Measurements from ENCODE around the gene TTLL9. TPM values are rescaled to one million over a fixed set of nuclear protein-coding genes. Genes with fewer than 3 reads are reported as not detected.
"Not testable (repeated sequence)": the region's sequence is repeated elsewhere in the genome, so short reads cannot be mapped to it uniquely, and the experiment has no call there.

The TTLL9 gene
- total and polyA plus RNA-seq, 2 of the 13 experiments (the other 11 are each of a cell fraction or from before 2014, with no cell fraction given), result not detected

GRCh38 chr20:31926493-31926892 is 56.1 kb downstream of the TTLL9 start (continued):
- TF ChIP-seq TOE1 (CRISPR knock-in tag; IDR thresholded peaks at IDR 0.05) (no peak), PITX1 (CRISPR knock-in tag; IDR thresholded peaks at IDR 0.05) (no peak)

DNA sequence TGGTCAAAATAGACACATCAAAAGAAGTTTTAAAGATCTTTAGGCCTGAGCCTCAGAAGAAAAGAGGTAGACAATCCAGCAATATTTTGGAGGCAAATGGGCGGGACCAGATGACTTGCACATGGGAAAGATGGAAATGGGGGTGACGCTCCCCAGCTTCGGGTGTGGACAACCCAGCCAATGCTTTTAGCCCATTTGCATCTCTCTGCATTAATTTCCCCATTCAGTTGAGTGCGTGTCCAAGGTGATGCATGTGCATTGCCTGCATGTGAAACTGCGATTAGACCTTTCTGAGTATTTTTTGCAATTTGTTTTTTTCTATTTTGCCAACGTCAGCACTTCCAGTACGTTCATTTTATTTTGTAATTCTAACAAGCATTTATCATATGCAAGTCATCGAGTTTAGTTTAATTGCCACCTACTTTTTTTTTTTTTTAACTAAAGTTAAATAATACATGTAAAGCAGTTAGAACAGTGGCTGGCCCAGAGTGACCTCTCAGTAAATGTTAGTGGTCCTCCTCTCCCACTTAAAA is 57.3 kb downstream of the TTLL9 start:
- no peak overlapping the region for H3K9ac ChIP-seq (ENCODE audit: insufficient read depth, low read depth, low read length)
- no peaks in the 10 kb centered on the region for H4K20me1 ChIP-seq (ENCODE audit: insufficient read depth, low read length)
- H3K27me3 ChIP-seq (ENCODE audit: control insufficient read depth in 1 of 2, insufficient read depth in 2 of 2, low read length in 2 of 2), result peaks cover 2 to 34% of the 10 kb centered on the region in 2 experiments; a peak in 3 of 5 replicates
- TF ChIP-seq RBFOX2 (IDR thresholded peaks at IDR 0.05; ENCODE audit: low read depth, low read length) (no peak), AHR (CRISPR knock-in tag; IDR thresholded peaks at IDR 0.05) (no peak), MAFF (IDR thresholded peaks at IDR 0.05; ENCODE audit: low read depth, low read length) (peak; percentile 99), MAFK (conservative IDR thresholded peaks at IDR 0.05 in 1 of 2, IDR thresholded peaks at IDR 0.05 in 1 of 2; ENCODE audit: low read length in 2 of 2) (peak; percentile 99 to 100), RFX5 (IDR thresholded peaks at IDR 0.05; ENCODE audit: low read depth, low read length) (peak; percentile 19; the same call in 1 of the 2 replicates), ZMAT3 (CRISPR knock-in tag; conservative IDR thresholded peaks at IDR 0.05) (no peak), ZNF280B (CRISPR knock-in tag; IDR thresholded peaks at IDR 0.05; ENCODE audit: borderline replicate concordance) (no peak), ZNF256 (CRISPR knock-in tag; conservative IDR thresholded peaks at IDR 0.05) (no peak), SATB2 (CRISPR knock-in tag; IDR thresholded peaks at IDR 0.05) (no peak), MXD1 (CRISPR knock-in tag; IDR thresholded peaks at IDR 0.05) (no peak), ZNF260 (CRISPR knock-in tag; IDR thresholded peaks at IDR 0.05; ENCODE audit: borderline replicate concordance, low read depth) (no peak)
- TF ChIP-seq, protein P1, sequence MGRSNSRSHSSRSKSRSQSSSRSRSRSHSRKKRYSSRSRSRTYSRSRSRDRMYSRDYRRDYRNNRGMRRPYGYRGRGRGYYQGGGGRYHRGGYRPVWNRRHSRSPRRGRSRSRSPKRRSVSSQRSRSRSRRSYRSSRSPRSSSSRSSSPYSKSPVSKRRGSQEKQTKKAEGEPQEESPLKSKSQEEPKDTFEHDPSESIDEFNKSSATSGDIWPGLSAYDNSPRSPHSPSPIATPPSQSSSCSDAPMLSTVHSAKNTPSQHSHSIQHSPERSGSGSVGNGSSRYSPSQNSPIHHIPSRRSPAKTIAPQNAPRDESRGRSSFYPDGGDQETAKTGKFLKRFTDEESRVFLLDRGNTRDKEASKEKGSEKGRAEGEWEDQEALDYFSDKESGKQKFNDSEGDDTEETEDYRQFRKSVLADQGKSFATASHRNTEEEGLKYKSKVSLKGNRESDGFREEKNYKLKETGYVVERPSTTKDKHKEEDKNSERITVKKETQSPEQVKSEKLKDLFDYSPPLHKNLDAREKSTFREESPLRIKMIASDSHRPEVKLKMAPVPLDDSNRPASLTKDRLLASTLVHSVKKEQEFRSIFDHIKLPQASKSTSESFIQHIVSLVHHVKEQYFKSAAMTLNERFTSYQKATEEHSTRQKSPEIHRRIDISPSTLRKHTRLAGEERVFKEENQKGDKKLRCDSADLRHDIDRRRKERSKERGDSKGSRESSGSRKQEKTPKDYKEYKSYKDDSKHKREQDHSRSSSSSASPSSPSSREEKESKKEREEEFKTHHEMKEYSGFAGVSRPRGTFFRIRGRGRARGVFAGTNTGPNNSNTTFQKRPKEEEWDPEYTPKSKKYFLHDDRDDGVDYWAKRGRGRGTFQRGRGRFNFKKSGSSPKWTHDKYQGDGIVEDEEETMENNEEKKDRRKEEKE (IDR thresholded peaks at IDR 0.05), result no peak
- intact Hi-C loops (cut with micrococcal nuclease; ENCODE audit: unreplicated experiment) (no loop called here), in situ Hi-C loops (cut with HindIII; ENCODE audit: extremely low pct_ligation_motif_present, low pct_unique_long_range_greater_than_20kb) (no loop called here)
- H3K27ac ChIP-seq (ENCODE audit: extremely low read length, insufficient read depth, low read length), result no peak overlapping the region
- ChIA-PET POLR2A (no interaction called here), CTCF (ENCODE audit: low intra/inter-chr PET ratio, low total read pairs) (no interaction called here)
- H2AFZ ChIP-seq (ENCODE audit: low read length), result no peak overlapping the region
- 23% methylated on average over 8 of the region's 8 CpGs for WGBS (ENCODE audit: low lambda C conversion rate)
- H3K4me1 ChIP-seq (ENCODE audit: insufficient read depth, low read length), result no peaks in the 10 kb centered on the region
- BruUV-seq (replicated peaks), result no TSS peak
- H3K4me2 ChIP-seq (ENCODE audit: low read depth, low read length), result no peak overlapping the region
- FAIRE-seq (no peak), DNase-seq (ENCODE audit: low spot score) (no peak), ATAC-seq (no peak)
- H3K9me3 ChIP-seq (ENCODE audit: low read length), result no peaks in the 10 kb centered on the region
- no peak overlapping the region for H3K4me3 ChIP-seq (replicated peaks in 1 of 3; ENCODE audit: insufficient read depth in 1 of 3, low read depth in 2 of 3, low read length in 3 of 3)
- H3K36me3 ChIP-seq (replicated peaks in 1 of 2; ENCODE audit: control insufficient read depth in 1 of 2, insufficient read depth in 2 of 2, low read length in 2 of 2), result no peaks in the 10 kb centered on the region
- no peaks in the 10 kb centered on the region for H3K79me2 ChIP-seq (ENCODE audit: insufficient read depth, low read length)

GRCh38 chr20:31929631-31930030 is 59.2 kb downstream of the TTLL9 start:
- CTCF ChIA-PET (ENCODE audit: low intra/inter-chr PET ratio, low total read pairs); H3K36me3 ChIP-seq (replicated peaks in 1 of 2; ENCODE audit: control insufficient read depth in 1 of 2, insufficient read depth in 2 of 2, low read length in 2 of 2); H3K9me3 ChIP-seq (ENCODE audit: low read length); intact Hi-C loops (cut with micrococcal nuclease; ENCODE audit: unreplicated experiment); H3K79me2 ChIP-seq (ENCODE audit: insufficient read depth, low read length); ATAC-seq; BruUV-seq (replicated peaks); in situ Hi-C loops (cut with HindIII; ENCODE audit: extremely low pct_ligation_motif_present, low pct_unique_long_range_greater_than_20kb); H3K9ac ChIP-seq (ENCODE audit: insufficient read depth, low read depth, low read length); POLR2A ChIA-PET; H3K4me2 ChIP-seq (ENCODE audit: low read depth, low read length); H3K27ac ChIP-seq (ENCODE audit: extremely low read length, insufficient read depth, low read length); H4K20me1 ChIP-seq (ENCODE audit: insufficient read depth, low read length); DNase-seq (ENCODE audit: low spot score); H3K4me1 ChIP-seq (ENCODE audit: insufficient read depth, low read length); H2AFZ ChIP-seq (ENCODE audit: low read length); H3K4me3 ChIP-seq (replicated peaks in 1 of 3; ENCODE audit: insufficient read depth in 1 of 3, low read depth in 2 of 3, low read length in 3 of 3); FAIRE-seq: not testable (repeated sequence)
- WGBS (ENCODE audit: low lambda C conversion rate), result 1% methylated on average over 4 of the region's 4 CpGs
- peaks cover 0 to 33% of the 10 kb centered on the region in 2 experiments; a peak in 3 of 5 replicates for H3K27me3 ChIP-seq (ENCODE audit: control insufficient read depth in 1 of 2, insufficient read depth in 2 of 2, low read length in 2 of 2)

All from HepG2 (cell line).